NCI-H524 (cell line): ENCODE data around the gene BRIP1.
"Not testable (repeated sequence)": the region's sequence is repeated elsewhere in the genome, so short reads cannot be mapped to it uniquely, and the experiment has no call there.

Experiments used
- DNase-seq, 2 experiments: peaks; one replicate each; lab custom pipeline; 2025; lab: John Stamatoyannopoulos, UW

BRIP1 gene

DNA sequence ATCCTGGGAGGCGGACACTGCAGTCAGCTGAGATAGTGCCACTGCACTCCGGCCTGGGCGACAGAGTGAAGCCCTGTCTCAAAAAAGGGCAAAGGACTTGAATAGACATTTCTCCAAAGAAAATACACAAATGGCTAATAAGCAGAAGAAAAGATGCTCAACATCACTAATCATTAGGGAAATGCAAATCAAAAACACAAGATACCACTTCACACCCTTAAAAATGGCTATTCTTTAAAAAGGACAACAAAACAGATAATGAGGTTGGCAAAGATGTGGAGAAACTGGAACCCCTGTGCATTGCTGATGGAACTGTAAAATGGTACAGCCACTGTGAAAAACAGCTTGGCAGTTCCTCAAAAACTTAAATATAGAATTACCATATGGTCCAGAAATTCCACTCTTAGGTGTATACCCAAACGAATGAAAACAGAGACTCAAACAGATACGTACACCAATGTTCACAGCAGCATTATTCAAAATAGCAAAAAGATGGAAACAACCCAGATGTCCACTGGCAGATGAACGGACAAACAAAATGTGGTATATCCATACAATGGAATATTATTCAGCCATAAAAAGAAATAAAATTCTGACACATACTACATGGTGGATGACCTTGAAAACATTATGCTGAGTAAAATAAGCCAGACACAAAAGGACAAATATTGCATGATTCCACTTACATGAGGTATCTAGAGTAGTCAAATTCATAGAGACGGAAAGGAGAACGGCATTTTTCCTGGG, 35.5 kb downstream of the BRIP1 start:
- DNase-seq, result no peak

DNA sequence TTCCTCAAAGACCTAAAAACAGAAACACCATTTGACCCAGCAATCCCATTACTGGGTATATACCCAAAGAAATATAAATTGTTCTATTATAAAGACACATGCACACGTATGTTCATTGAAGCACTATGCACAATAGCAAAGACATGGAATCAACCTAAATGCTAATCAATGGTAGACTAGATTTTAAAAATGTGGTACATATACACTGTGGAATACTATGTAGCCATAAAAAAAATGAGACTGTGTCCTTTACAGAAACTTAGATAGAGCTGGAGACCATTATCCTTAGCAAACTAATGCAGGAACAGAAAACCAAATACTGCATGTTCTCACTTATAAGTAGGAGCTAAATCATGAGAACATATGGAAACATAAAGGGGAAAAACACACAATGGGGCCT, 36.5 kb downstream of the BRIP1 start:
- DNase-seq, result not testable (repeated sequence)

DNA sequence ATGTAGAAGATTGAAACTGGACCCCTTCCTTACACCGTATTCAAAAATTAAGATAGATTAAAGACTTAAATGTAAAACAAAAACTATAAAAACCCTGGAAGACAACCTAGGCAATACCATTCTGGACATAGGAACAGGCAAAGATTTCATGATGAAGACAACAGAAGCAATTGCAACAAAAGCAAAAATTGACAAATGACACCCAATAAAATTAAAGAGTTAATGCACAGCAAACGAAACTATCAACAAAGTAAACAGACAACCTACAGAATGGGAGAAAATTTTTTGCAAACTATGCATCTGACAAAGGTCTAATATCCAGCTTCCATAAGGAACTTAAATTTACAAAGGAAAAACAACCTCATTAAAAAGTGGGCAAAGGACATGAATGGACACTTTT, 37.1 kb downstream of the BRIP1 start:
- not testable (repeated sequence) for DNase-seq

DNA sequence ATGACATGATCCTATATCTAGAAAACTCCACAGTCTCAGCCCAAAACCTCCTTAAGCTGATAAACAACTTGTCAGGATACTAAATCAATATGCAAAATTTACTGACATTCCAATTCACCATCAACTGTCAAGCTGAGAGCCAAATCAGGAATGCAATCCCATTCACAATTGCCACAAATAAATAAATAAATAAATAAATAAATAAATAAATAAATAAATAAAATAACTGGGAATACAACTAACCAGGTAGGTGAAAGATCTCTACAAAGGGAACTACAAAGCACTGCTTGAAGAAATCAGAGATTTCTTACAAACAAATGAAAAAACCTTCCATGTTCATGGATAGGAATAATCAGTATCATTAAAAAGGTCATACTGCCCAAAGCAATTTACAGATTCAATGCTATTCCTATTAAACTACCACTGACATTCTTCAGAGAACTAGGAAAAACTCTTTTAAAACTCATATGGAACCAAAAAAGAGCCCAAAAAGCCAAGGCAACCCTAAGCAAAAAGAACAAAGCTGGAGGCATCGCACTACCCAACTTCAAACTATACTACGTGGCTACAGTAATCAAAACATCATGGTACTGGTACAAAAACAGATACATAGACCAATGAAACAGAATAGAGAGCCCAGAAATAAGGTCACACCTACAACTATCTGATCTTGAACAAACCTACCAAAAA, 37.7 kb downstream of the BRIP1 start:
- DNase-seq, result no peak

DNA sequence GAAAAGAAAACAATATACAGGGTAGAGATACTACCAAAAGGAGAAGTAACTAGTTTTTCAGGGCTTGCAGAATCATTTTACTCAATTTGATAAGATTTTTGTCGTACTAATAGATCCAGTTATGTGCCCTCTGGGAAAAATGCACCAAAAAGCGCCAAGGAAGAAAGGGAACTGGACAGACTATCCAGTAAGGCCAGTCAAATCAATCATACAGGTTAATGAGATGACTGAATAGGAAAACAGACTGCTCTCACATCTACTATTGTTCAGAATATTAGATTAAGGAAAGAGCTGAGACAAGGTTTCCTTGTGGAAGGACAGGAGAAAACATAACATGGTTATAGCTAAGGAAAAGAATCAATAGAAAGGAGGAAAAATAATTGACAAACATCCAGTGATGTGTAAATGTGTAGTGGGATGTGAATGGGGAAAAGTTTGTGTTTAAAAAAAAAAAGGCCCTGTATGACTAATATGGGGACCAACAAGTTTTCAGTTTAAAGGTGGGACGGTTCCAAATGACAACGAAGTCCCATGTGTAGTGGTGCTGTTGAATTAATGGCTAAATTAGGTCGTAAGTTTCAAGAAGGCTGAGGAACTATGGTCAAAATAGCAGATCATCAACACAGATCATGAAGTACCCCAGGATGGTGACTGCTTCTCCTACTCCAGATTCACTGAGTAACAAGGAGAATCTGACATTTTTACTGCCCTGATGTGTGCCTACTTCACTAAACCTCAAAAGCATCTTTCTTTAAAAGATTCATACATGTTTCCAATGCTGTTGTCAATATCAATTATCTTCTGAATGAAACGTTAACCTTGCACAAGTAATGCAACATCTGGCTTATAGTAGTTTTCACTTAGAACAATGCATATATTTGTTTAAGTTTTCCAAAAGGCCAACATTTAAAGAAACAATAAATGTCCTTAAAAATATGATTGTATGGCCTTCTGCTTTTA, 40.7 kb downstream of the BRIP1 start:
- DNase-seq, result no peak

DNA sequence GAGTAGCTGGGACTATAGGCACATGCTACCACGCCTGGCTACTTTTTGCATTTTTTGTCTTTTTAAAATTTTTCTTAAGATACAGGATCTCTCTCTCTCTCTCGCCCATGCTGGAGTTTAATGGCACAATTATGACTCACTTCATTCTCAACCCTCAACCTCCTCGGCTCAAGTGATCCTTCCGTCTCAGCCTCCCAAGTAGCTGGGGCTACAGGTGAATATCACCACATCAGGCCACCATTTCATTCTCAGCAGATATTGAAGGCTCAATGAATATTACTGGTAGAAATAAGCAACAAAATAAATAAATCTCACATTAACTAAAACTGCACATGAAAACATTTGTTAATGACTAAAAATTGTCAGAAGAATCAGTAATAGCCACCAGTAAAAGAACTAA, 41.7 kb downstream of the BRIP1 start:
- no peak for DNase-seq

DNA sequence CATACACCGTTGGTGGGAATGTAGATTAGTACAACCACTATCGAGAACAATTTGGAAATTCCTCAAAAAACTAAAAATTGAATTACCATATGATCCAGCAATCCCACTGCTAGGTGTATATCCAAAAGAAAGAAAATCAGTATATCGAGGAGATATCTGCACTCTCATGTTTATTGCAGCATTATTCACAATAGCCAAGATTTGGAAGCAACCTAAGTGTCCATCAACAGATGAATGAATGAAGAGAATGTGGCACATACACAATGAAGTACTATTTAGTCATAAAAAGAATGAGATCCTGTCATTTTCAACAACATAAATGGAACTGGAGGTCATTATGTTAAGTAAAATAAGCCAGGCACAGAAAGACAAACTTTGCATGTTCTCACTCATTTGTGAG, 44.1 kb downstream of the BRIP1 start:
- DNase-seq, result not testable (repeated sequence)

DNA sequence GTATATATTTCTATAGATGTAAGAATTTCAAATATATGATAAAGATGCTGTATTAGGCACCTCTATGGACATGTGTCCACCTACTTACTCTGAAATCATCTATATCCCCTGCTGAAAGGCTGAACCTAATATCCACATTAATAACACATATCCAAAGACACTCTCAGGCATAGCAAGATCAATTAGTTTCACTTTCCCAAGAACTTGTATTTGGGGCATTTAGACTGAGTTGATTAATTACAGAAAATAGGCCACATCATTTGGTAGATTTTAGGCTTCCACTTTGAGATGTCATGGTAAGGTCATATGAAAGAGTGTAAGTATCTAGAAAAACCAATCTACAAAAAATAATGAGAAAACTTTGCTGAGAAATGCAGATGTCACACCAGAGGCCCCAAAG, 45.1 kb downstream of the BRIP1 start:
- DNase-seq, result no peak

DNA sequence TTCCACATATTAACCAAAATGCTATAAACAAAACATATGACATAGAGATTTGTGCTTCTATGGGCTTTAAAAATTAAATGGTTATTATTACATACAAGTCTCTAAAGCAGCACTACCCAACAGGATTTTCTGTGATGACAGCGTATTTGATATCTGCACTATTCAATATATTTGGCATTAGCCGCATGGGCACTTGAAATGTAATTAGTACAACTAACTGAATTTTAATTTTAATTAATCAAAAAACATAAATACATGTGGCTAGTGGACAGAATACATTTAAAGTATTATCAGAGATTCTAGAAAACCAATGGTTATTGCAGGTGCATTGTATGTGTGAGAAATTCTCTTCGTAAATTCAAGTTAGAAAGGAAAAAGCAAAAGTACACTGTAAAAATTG, 45.9 kb downstream of the BRIP1 start:
- DNase-seq, result no peak

DNA sequence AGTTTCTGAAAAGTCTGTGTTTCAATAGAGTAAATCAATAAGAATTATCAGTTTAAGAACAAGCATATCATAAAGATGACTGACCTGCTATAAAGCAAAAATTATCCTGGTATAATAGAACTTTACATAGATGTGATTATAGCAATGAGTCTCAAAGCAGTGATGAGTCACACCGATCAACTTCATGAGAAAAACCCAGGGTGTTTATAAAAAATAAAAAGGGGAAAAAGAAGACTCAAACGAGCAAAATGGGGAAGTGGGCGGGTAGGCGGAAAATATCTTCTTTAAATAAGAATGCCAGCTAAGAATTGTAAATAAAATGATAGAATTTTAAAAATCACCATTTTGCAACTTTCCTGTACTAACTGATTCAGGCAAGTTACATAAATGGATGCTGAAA, 46.8 kb downstream of the BRIP1 start:
- no peak for DNase-seq

DNA sequence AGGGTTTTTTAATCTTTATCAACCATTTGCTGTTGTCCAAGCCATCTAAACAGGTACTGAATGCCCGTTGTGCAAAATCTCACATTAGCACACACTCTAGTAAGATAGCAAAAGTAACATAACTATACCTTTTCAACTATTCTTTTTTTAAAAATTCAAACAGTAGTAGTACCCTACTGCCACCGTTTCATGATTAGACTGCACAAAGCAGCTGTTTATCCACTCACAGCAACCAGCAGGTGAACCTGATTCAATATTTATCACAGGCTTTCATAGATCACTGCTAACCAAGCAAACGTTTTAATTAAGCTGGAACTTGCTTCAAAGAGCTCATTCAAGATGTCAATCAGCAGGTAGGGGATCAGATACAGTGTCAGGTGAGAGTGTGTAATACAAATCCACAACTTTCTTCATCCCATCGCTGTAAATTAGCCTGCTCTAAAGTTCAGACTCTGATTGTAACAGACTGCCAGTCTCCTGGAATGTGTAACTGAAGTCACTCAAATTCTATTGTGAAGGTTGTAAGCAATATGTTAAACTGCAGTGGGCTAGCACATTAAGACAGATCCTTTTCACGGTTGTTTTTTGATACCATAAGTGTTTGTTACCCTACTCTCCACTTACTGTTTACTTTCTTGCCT, 47.3 kb downstream of the BRIP1 start:
- DNase-seq, result no peak

DNA sequence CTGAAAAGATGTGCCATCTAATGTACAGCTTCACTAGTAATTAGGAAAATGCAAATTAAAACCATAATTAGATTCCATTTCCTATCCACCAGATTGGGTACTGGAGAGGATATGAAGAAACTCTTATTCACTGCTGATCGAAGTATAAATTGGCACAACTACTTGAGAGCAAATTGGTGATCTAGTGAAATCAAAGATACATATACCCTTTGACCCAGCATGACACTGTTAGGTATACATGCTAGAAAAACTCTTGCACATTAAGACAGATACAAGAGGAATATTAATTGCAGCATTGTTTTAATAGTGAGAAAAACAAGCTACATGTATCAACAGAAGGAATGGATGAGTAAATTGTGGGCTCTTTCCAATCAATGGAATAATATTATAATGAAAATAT, 48.8 kb downstream of the BRIP1 start:
- no peak for DNase-seq

DNA sequence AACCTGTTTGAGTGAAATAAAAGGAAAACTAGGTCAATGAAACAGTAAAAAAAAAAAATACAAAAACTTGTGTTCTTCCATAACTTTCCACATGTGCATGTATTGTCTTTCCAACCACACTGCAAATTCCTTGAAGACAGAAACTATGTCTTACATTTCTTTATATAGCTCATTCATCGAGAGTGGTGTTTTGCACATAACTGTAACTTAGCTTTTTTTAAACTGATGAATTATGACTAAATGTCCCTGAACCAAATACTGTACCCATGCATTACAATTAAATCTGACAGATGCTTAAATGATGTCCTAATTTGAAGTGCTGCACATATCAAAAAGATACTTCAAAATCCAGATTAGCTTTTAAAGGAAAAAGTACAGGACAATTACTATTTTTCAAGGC, 50.1 kb downstream of the BRIP1 start:
- DNase-seq, result no peak

DNA sequence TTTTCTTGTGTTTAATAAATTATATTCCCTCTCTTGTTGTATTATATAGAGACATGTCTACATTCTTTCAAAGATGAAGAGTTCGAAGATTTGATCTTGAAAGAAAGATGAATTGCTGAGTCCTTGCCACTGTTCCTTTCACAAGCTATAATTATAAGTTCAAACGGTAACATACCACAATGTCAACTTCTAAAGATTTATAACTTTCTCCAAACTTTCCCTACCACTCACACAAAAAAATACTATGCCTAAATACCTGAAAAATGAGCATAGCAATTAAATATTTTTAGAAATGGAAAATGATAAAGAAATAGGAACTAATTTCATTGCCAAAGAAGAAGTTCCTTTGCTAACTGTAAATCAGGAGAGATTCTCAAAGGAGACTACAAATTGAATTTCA, 50.6 kb downstream of the BRIP1 start:
- DNase-seq, result no peak

DNA sequence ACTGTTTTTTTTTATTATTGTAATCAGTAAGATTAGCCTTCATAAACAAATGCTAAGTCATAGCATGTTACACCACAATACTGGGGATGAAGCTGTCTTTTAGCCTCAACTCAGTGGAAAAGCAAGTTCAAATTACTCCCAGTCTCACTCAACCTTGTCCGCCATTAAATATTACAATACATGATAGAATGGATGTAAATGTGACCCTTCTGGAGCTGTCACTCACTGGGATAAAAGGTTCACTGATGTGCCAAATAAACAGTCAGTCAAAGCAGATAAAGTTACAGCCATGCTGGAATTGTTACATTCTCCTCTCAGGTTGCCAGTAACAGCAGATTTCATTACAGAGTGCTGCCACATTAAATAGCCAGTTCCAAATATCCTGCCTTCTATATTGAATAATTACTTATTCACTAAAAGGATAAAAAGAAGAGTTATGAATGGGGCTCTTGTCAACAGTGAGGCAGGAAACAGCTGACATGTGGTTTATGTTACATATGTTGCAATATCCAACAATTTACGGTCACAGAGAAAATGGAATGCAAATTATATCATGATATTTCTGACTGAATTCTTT, 53.4 kb downstream of the BRIP1 start:
- peak in 1 of 2 experiments; percentile 9 for DNase-seq

DNA sequence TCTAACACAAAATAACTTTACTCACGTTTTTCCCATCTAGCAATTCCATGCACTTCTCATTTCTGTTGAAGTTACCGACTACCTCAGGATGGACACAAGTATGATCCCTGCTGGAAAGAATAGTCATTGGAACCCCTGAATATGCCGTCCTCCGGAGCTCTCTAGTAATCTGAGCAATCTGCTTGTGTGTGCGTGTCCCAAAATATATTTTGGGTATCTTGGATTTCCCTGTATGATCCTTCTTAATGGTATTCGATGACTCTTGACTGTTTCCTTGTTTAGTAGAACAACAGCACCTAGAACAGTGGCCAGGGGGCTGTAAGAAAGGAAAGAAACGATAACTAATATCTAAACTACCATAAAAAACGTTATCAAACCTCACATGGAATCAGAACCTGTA, 54.9 kb downstream of the BRIP1 start:
- DNase-seq, result no peak

DNA sequence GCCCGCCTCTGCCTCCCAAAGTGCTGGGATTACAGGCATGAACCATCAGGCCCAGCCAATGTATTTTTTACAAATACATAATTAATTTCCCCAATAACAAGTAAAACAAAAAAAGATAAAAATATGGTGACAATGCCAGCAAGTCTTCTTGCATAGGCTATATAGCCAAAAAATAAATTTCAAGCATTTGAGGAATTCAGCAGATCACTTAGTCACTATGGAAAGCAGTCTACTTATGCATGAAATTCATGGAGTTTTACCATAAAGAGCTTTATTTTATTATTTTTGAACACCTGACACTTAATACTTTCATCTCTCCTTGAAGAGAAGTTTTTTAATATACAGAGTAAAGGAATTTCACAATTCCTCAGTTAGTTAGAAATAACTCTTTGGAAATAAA, 56.4 kb downstream of the BRIP1 start:
- no peak for DNase-seq

DNA sequence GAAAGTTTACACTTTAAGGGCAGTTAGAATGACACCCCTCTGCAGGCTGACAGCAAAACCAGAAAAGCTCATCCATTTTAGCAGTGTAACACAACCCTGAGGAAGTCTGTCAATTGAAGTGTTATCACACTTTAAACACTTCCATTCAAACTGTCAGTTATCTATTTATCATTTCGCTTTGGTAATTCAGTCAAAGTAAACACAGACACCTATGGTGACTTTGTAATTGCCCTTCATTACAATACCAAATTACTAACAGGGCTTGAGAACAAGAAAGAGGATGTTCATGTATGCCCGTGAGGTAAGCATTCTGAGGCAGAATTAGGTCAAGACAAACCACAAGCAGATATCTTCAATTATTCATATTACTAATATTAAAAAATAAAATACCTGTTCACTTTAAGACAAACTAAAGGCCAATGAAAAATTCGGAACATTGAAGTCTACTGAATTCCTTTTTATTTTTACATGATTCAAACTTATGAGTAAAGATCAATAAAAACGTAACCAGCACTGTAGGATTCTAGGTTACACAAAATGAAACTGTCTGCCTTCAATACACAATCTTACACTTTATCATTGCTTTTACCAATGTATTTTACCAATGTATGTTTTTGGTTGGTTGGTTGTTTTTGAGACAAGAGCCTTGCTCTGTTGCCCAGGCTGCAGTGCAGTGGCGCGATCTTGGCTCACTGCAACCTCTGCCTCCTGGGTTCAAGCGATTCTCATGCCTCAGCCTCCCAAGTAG, 57.1 kb downstream of the BRIP1 start:
- DNase-seq, result no peak

DNA sequence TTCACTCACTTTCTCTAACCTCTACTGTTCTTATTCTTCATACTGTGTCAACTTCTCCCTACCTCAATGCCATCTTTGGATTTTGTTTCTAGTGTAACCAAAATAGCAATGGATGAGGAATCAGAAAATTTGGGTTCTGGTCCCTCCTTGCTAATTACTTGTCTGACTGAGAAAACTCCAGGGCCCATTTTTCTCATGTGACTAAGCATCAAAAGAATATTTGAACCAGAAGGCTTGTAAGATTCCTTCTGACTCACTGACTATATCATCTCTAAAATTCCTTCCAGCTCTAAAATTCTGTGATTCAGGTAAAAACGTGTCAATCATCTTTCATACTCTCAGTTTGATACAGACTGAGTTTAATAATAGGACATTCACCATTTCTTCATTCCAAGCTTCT, 57.9 kb downstream of the BRIP1 start:
- no peak for DNase-seq

DNA sequence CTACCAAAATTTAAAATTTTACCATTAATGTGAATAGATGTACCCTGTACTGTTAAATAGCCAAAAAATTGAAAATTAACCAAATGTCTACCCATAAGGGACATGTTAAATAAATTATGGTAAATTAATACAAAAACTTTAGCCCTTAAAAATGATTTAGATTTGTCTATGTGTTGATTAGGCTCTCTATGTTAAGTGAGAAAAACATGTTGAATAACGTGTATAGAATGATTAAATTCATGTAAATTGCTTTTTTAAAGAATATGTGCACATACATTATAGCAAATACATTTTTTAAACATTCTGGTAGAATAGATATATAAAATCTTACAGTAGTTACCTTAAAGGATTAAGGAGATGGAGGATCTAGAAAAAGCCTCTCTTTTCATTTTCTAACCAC, 59.5 kb downstream of the BRIP1 start:
- no peak for DNase-seq

DNA sequence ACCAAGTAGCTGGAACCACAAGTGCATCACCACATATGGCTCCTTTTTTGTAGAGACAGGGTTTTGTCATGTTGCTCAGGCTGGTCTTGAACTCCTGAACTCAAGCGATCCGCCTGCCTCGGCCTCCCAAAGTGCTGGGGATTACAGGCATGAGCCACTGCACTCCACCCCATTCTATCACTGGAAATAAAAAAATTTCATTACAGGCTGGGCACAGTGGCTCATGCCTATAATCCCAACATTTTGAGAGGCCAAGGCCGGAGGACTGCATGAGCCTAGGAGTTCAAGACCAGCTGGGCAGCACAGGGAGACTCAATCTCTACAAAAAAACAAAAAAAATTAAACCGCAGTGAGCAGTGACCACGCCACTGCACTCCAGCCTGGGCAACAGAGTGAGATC, 60.1 kb downstream of the BRIP1 start:
- DNase-seq, result no peak
